ENCODE data around the gene SNX10.
A peak's percentile ranks its signal among the peaks of the same experiment; 100 is the strongest.

Gene SNX10

GRCh38 chr7:26398756-26399509, 107.3 kb downstream of the SNX10 start:
- DNase-seq (ENCODE audit: low read depth in 1 of 2, low spot score in 1 of 2) = peak in 1 of 2 donors; percentile 2

- DNase-seq (ENCODE audit: low read depth in 1 of 2, low spot score in 1 of 2) = no peak
Measured at GRCh38 chr7:26399736-26400135, 108.1 kb downstream of the SNX10 start.

- DNase-seq (ENCODE audit: low read depth in 1 of 2, low spot score in 1 of 2) = no peak
Measured at GRCh38 chr7:26403640-26404039, 112.0 kb downstream of the SNX10 start.

GRCh38 chr7:26404189-26404996, 112.7 kb downstream of the SNX10 start:
- no peak for DNase-seq (ENCODE audit: low read depth in 1 of 2, low spot score in 1 of 2)

GRCh38 chr7:26406433-26406832, 114.8 kb downstream of the SNX10 start:
- DNase-seq (ENCODE audit: low read depth in 1 of 2, low spot score in 1 of 2) = no peak

- no peak for DNase-seq (ENCODE audit: low read depth in 1 of 2, low spot score in 1 of 2)
Measured at GRCh38 chr7:26409661-26410547, 118.2 kb downstream of the SNX10 start.

- no peak for DNase-seq (ENCODE audit: low read depth in 1 of 2, low spot score in 1 of 2)
Measured at GRCh38 chr7:26413007-26413691, 121.5 kb downstream of the SNX10 start.

- no peak for DNase-seq (ENCODE audit: low read depth in 1 of 2, low spot score in 1 of 2)
Measured at GRCh38 chr7:26416004-26416403, 124.3 kb downstream of the SNX10 start.

GRCh38 chr7:26417911-26418413, 126.3 kb downstream of the SNX10 start:
- no peak for DNase-seq (ENCODE audit: low read depth in 1 of 2, low spot score in 1 of 2)

- no peak for DNase-seq (ENCODE audit: low read depth in 1 of 2, low spot score in 1 of 2)
Measured at GRCh38 chr7:26419198-26419597, 127.5 kb downstream of the SNX10 start.

GRCh38 chr7:26420422-26421019, 128.9 kb downstream of the SNX10 start:
- DNase-seq (ENCODE audit: low read depth in 1 of 2, low spot score in 1 of 2) = no peak

GRCh38 chr7:26422761-26423160, 131.1 kb downstream of the SNX10 start:
- no peak for DNase-seq (ENCODE audit: low read depth in 1 of 2, low spot score in 1 of 2)

GRCh38 chr7:26423436-26423835, 131.8 kb downstream of the SNX10 start:
- DNase-seq (ENCODE audit: low read depth in 1 of 2, low spot score in 1 of 2) = no peak

Measured in stimulated activated CD4-positive, alpha-beta T cell treated with anti-CD3 and anti-CD28 coated beads, Interleukin-15, amount 100 ng/mL, for 1 hour (primary cell).